RWPE2 (cell line): ENCODE measurements around the gene NCAM2.

Experiments used
- ATAC-seq: fragments of 200-7000 bp; cut with Tn5 transposase; 3 replicates; pipeline ENCODE4 v1.9.1; 2021; ENCODE audit warnings: low read depth
- DNase-seq: peaks from one replicate; pipeline ENCODE4 v3.0.0-alpha.2; 2020; ENCODE audit warnings: low spot score
- H3K27ac ChIP-seq: fragments of 450-650 bp; 2 replicates; pipeline ENCODE4 v1.5.1; 2017; ENCODE audit warnings: mild to moderate bottlenecking; ENCODE audit not compliant: poor library complexity, severe bottlenecking
- H3K27me3 ChIP-seq: fragments of 250-450 bp; sonication (Bioruptor Pico); 2 replicates; pipeline ENCODE4 v1.5.1; 2021; ENCODE audit warnings: mild to moderate bottlenecking, moderate library complexity; ENCODE audit not compliant: insufficient read depth, poor library complexity, severe bottlenecking
- H3K36me3 ChIP-seq: fragments of 250-450 bp; sonication (Bioruptor Pico); 2 replicates; pipeline ENCODE4 v1.5.1; 2020; ENCODE audit warnings: low read depth, mild to moderate bottlenecking, moderate library complexity
- H3K4me1 ChIP-seq: fragments of 250-450 bp; sonication (Bioruptor Pico); 2 replicates; pipeline ENCODE4 v1.5.1; 2021; ENCODE audit warnings: mild to moderate bottlenecking, moderate library complexity; ENCODE audit not compliant: insufficient read depth, poor library complexity, severe bottlenecking
- H3K4me3 ChIP-seq: fragments of 250-450 bp; sonication (Bioruptor Pico); 2 replicates; pipeline ENCODE4 v1.5.1; 2021; ENCODE audit warnings: mild to moderate bottlenecking, moderate library complexity; ENCODE audit not compliant: severe bottlenecking
- H3K9me3 ChIP-seq: fragments of 250-450 bp; sonication (Bioruptor Pico); 2 replicates; pipeline ENCODE4 v1.5.1; 2021; ENCODE audit warnings: mild to moderate bottlenecking, moderate library complexity; ENCODE audit not compliant: severe bottlenecking
- TF ChIP-seq, protein P1 (sequence below): fragments of 450-650 bp; IDR thresholded peaks from one replicate; pipeline ENCODE4 v1.5.1; 2017; ENCODE audit warnings: mild to moderate bottlenecking, moderate library complexity; ENCODE audit not compliant: poor library complexity, severe bottlenecking

The NCAM2 gene

DNA sequence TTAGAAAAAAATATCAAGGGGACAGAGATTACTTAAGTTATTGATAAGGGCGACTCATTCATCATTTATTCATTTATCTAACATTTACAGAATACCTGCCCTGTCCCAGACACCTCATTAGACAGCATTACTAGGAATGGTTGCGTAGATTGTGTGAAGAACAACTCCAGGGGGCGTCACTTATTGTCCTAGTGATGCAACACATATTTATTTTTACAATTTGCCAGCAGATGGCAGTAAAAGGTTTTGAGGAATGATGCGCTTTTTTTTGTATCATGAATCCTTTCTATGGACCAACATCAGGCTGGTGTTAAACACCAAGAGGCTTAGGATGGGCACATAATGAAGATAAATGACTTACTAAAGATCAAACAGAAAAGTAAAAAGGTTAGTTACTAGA is 5.5 kb downstream of the NCAM2 start:
- TF ChIP-seq, protein P1, sequence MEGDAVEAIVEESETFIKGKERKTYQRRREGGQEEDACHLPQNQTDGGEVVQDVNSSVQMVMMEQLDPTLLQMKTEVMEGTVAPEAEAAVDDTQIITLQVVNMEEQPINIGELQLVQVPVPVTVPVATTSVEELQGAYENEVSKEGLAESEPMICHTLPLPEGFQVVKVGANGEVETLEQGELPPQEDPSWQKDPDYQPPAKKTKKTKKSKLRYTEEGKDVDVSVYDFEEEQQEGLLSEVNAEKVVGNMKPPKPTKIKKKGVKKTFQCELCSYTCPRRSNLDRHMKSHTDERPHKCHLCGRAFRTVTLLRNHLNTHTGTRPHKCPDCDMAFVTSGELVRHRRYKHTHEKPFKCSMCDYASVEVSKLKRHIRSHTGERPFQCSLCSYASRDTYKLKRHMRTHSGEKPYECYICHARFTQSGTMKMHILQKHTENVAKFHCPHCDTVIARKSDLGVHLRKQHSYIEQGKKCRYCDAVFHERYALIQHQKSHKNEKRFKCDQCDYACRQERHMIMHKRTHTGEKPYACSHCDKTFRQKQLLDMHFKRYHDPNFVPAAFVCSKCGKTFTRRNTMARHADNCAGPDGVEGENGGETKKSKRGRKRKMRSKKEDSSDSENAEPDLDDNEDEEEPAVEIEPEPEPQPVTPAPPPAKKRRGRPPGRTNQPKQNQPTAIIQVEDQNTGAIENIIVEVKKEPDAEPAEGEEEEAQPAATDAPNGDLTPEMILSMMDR, result peak; percentile 46
- no peak for DNase-seq
- no peak for ATAC-seq
- Histone ChIP-seq H3K4me3 (no peak overlapping the region), H3K27ac (no peak overlapping the region), H3K36me3 (no peaks in the 10 kb centered on the region), H3K9me3 (no peaks in the 10 kb centered on the region), H3K4me1 (no peaks in the 10 kb centered on the region), H3K27me3 (peaks cover 67% of the 10 kb centered on the region)

DNA sequence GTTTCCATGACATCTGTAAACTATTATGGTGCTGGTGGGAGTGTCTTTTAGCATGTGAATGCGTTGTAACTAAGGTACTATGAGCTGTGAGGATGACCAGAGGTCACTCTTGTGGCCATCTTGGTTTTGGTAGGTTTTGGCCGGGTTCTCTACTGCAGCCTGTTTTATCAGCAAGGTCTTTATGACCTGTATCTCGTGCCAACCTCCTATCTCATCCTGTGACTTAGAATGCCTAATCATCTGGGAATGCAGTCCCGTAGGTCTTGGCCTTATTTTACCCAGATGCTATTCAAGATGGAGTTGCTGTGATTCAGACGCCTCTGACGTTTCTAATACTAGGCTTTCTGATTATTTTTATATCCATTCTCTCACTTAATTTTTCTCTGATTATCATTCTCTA is 9.4 kb downstream of the NCAM2 start:
- Histone ChIP-seq H3K9me3 (no peaks in the 10 kb centered on the region), H3K4me3 (no peak overlapping the region), H3K27ac (no peak overlapping the region), H3K27me3 (peaks cover 48% of the 10 kb centered on the region), H3K4me1 (no peaks in the 10 kb centered on the region), H3K36me3 (no peaks in the 10 kb centered on the region)
- ATAC-seq (no peak), DNase-seq (no peak)
- TF ChIP-seq, protein P1, result no peak

DNA sequence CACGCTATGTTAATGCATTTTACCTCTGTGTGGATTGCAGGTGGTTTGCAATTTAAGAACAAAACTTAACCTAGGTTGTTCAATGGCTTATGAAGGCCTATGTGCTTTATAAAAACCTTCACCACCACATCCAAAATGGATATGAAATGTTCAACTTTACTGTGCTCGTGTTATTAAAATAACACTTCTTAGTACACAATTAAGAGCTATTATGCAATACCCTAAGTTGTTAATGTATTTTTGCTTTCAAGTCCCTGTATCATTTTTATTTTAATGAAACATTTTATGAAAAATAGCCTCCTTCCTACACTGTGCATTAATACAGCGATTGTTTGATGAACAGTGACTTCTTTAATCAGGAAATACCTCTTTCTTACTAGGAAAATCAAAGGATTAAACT is 12.0 kb downstream of the NCAM2 start:
- H3K4me1 ChIP-seq, result no peaks in the 10 kb centered on the region
- ATAC-seq (no peak), DNase-seq (no peak)
- no peaks in the 10 kb centered on the region for H3K9me3 ChIP-seq
- H3K36me3 ChIP-seq, result no peaks in the 10 kb centered on the region
- TF ChIP-seq, protein P1, result no peak
- no peak overlapping the region for H3K4me3 ChIP-seq
- no peak overlapping the region for H3K27ac ChIP-seq
- peaks cover 29% of the 10 kb centered on the region for H3K27me3 ChIP-seq

DNA sequence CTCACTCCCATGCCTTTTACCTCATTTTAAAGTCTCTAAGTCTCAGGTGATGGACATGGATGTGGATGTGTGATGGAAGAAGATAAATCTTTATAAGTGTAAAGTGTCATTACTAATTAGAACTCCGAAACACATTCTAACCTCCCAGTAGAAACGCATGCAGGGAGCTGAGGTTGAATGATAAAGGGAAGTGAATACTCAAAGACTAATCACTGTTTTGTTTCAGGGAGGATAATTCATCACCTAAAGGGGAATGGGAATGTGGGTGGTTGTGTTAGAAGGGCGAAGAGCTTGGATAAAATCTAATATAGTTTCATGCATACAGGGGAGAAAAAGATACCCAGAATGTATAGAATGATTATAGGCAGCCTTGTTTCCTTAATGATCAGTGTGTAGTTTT is 12.5 kb downstream of the NCAM2 start:
- ATAC-seq, result no peak
- Histone ChIP-seq H3K27me3 (peaks cover 29% of the 10 kb centered on the region), H3K4me3 (no peak overlapping the region), H3K4me1 (no peaks in the 10 kb centered on the region), H3K27ac (no peak overlapping the region), H3K36me3 (no peaks in the 10 kb centered on the region), H3K9me3 (no peaks in the 10 kb centered on the region)
- TF ChIP-seq, protein P1, result no peak
- DNase-seq, result no peak

DNA sequence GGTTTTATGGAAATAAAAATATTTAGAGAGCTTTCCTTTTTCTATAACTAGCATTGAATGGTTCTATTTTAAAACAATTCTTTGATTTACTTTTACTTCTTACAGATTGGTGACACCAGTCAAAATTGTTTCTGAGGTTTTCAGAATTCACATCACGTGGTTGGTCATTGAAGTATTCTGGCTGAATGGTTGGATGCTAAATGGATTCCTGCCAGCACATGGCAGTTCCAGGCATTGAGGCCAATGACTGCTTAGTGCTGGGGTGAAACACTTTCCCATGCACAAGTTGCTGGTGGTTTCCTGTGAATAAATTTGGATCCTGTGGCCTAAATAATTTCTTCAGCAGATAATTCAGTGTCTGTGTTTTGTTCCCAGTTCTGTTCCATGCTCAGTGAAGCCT is 20.6 kb downstream of the NCAM2 start:
- DNase-seq (no peak), ATAC-seq (no peak)
- TF ChIP-seq, protein P1, result no peak
- H3K4me3 ChIP-seq, result no peak overlapping the region
- no peaks in the 10 kb centered on the region for H3K36me3 ChIP-seq
- no peaks in the 10 kb centered on the region for H3K9me3 ChIP-seq
- no peak overlapping the region for H3K27ac ChIP-seq
- H3K27me3 ChIP-seq, result no peaks in the 10 kb centered on the region
- no peaks in the 10 kb centered on the region for H3K4me1 ChIP-seq
